Right cardiac atrium (tissue), 5 donors: ENCODE results near the gene CNTNAP2. TPM values are rescaled to one million over a fixed set of nuclear protein-coding genes. Genes with fewer than 3 reads are reported as not detected.

Experiments used
- ATAC-seq, 2 donors: fragments of 200-7000 bp; cut with Tn5 transposase; one replicate each; pipeline versions ENCODE4 v1.8.0 to v1.9.1; 2020; ENCODE audit warnings: moderate library complexity in 2 of 2, mild to moderate bottlenecking in 1 of 2
- DNase-seq, 3 donors: peaks; one replicate each; pipeline ENCODE4 v3.0.0-alpha.2; 2020
- H3K27ac ChIP-seq: one replicate; pipeline ENCODE4 v1.5.1; 2013; ENCODE audit warnings: mild to moderate bottlenecking, low read length, control low read depth, moderate library complexity
- H3K27me3 ChIP-seq: one replicate; pipeline ENCODE4 v1.6.1; 2013; ENCODE audit not compliant: control insufficient read depth, insufficient read depth
- H3K4me1 ChIP-seq: one replicate; pipeline ENCODE4 v1.6.1; 2013; ENCODE audit warnings: low read length; ENCODE audit not compliant: control insufficient read depth, insufficient read depth
- H3K4me3 ChIP-seq: one replicate; pipeline ENCODE4 v1.5.1; 2013; ENCODE audit warnings: low read length, control low read depth
- H3K9me3 ChIP-seq: one replicate; pipeline ENCODE4 v1.6.1; 2013; ENCODE audit warnings: low read length; ENCODE audit not compliant: control insufficient read depth
- WGBS: extraction: QIAGEN DNeasy Blood & Tissue Kit; methylation state at CpG from one replicate; pipeline ENCODE4 v1.1.7; 2013; 5-methylcytosine and 5-hydroxymethylcytosine counted together
- intact Hi-C, 4 donors: fragments of 100-400 bp; cut with DNase I; formaldehyde crosslinking; loops; one replicate each; pipeline versions ENCODE4 v1.11.0 to v1.14.0; 2022 to 2023
- polyA plus RNA-seq: library from polyadenylated mRNA; stranded (reverse); fragments of 200-250 nt; gene quantifications from one replicate; pipeline ENCODE4 v1.2.3, GENCODE V29; 2013
- total RNA-seq, 4 donors: library from RNA; stranded (reverse); fragmentation: NEBNext Ultra II Directional; extraction: Animal tissue kit (Norgen Biotek cat#: 25700); gene quantifications; one replicate each; pipeline ENCODE4 v1.2.1, GENCODE V29; 2021
- donor health status: healthy with polysubstance abuse.
- donor health status: DM: no; HTN: yes; CAD: no.
- donor health status: DM: no; HTN: no; CAD: no.
- donor health status: DM: no; HTN: yes; CAD: no; lungs with severe emphysema.
- donor health status: DM: yes; HTN: yes; CAD: no.

The CNTNAP2 gene
- total and polyA plus RNA-seq, 5 donors = 0.23 to 1.7 (median 0.91) TPM; not detected in 1

GRCh38 chr7:147523056-147523455 lies 1406.5 kb downstream of the CNTNAP2 start:
- Histone ChIP-seq H3K9me3 (no peaks in the 10 kb centered on the region), H3K27ac (no peak overlapping the region), H3K27me3 (no peaks in the 10 kb centered on the region), H3K4me1 (no peaks in the 10 kb centered on the region), H3K4me3 (no peak overlapping the region)
- DNase-seq = no peak
- intact Hi-C loops = no loop called here
- ATAC-seq = no peak
- 63% methylated on average over 7 of the region's 7 CpGs for WGBS

GRCh38 chr7:147524726-147525250 lies 1408.2 kb downstream of the CNTNAP2 start:
- intact Hi-C loops = no loop called here
- no peaks in the 10 kb centered on the region for H3K4me1 ChIP-seq
- H3K4me3 ChIP-seq = no peak overlapping the region
- 54% methylated on average over 3 of the region's 3 CpGs for WGBS
- H3K27me3 ChIP-seq = no peaks in the 10 kb centered on the region
- H3K9me3 ChIP-seq = no peaks in the 10 kb centered on the region
- no peak for ATAC-seq
- no peak overlapping the region for H3K27ac ChIP-seq
- DNase-seq = no peak

GRCh38 chr7:147525325-147525724 lies 1408.7 kb downstream of the CNTNAP2 start:
- no peaks in the 10 kb centered on the region for H3K27me3 ChIP-seq
- DNase-seq = no peak
- intact Hi-C loops = no loop called here

GRCh38 chr7:147535701-147536111 lies 1419.1 kb downstream of the CNTNAP2 start:
- Histone ChIP-seq H3K4me1 (no peaks in the 10 kb centered on the region), H3K9me3 (no peaks in the 10 kb centered on the region), H3K27ac (no peak overlapping the region), H3K27me3 (no peaks in the 10 kb centered on the region), H3K4me3 (no peak overlapping the region)
- ATAC-seq = no peak
- whole genome bisulfite sequencing = 87% methylated on average over 6 of the region's 6 CpGs
- no peak for DNase-seq
- intact Hi-C loops = no loop called here

More at GRCh38 chr7:147525325-147525724, 1408.7 kb downstream of the CNTNAP2 start:
- H3K4me3 ChIP-seq = no peak overlapping the region
- H3K4me1 ChIP-seq = no peaks in the 10 kb centered on the region
- no peaks in the 10 kb centered on the region for H3K9me3 ChIP-seq
- 63% methylated on average over 2 of the region's 2 CpGs for WGBS
- H3K27ac ChIP-seq = no peak overlapping the region
- no peak for ATAC-seq

- WGBS = 25% methylated on average over 2 of the region's 2 CpGs
- DNase-seq (no peak), ATAC-seq (no peak)
- H3K4me1 ChIP-seq = no peaks in the 10 kb centered on the region
- H3K9me3 ChIP-seq = no peaks in the 10 kb centered on the region
- no peaks in the 10 kb centered on the region for H3K27me3 ChIP-seq
- no peak overlapping the region for H3K4me3 ChIP-seq
- no peak overlapping the region for H3K27ac ChIP-seq
- intact Hi-C loops = no loop called here
These were observed 1423.1 kb downstream of the CNTNAP2 start for GRCh38 chr7:147539685-147540084.

- 91% methylated on average over 6 of the region's 6 CpGs for WGBS
- no peaks in the 10 kb centered on the region for H3K27me3 ChIP-seq
- H3K27ac ChIP-seq = no peak overlapping the region
- ATAC-seq = no peak
- no peaks in the 10 kb centered on the region for H3K4me1 ChIP-seq
- H3K9me3 ChIP-seq = no peaks in the 10 kb centered on the region
- no peak overlapping the region for H3K4me3 ChIP-seq
- intact Hi-C loops = no loop called here
- DNase-seq = no peak
These were observed 1424.1 kb downstream of the CNTNAP2 start for GRCh38 chr7:147540743-147541142.

- Histone ChIP-seq H3K4me1 (no peaks in the 10 kb centered on the region), H3K4me3 (no peak overlapping the region), H3K9me3 (no peaks in the 10 kb centered on the region), H3K27me3 (no peaks in the 10 kb centered on the region), H3K27ac (no peak overlapping the region)
- WGBS = 69% methylated on average over 4 of the region's 4 CpGs
- intact Hi-C loops = no loop called here
- no peak for ATAC-seq
- DNase-seq = no peak
These were observed 1424.7 kb downstream of the CNTNAP2 start for GRCh38 chr7:147541261-147541660.

- Histone ChIP-seq H3K9me3 (no peaks in the 10 kb centered on the region), H3K4me1 (no peaks in the 10 kb centered on the region), H3K4me3 (no peak overlapping the region), H3K27ac (no peak overlapping the region), H3K27me3 (no peaks in the 10 kb centered on the region)
- DNase-seq = no peak
- no peak for ATAC-seq
- intact Hi-C loops = no loop called here
- 78% methylated on average over 6 of the region's 6 CpGs for WGBS
These were observed 1430.8 kb downstream of the CNTNAP2 start for GRCh38 chr7:147547252-147547897.

- Histone ChIP-seq H3K27me3 (no peaks in the 10 kb centered on the region), H3K4me1 (no peaks in the 10 kb centered on the region), H3K4me3 (no peak overlapping the region), H3K27ac (no peak overlapping the region), H3K9me3 (no peaks in the 10 kb centered on the region)
- intact Hi-C loops = no loop called here
- DNase-seq = no peak
- ATAC-seq = no peak
These were observed 1439.7 kb downstream of the CNTNAP2 start for GRCh38 chr7:147556317-147556716.

- ATAC-seq = no peak
- no peaks in the 10 kb centered on the region for H3K4me1 ChIP-seq
These were observed 1447.1 kb downstream of the CNTNAP2 start for GRCh38 chr7:147563669-147564068.

GRCh38 chr7:147564786-147565476 lies 1448.3 kb downstream of the CNTNAP2 start:
- H3K27me3 ChIP-seq = no peaks in the 10 kb centered on the region
- ATAC-seq (no peak), DNase-seq (no peak)
- no peak overlapping the region for H3K27ac ChIP-seq
- intact Hi-C loops = no loop called here
- H3K9me3 ChIP-seq = no peaks in the 10 kb centered on the region
- WGBS = 80% methylated on average over 4 of the region's 4 CpGs
- no peak overlapping the region for H3K4me3 ChIP-seq
- no peaks in the 10 kb centered on the region for H3K4me1 ChIP-seq

More at GRCh38 chr7:147563669-147564068, 1447.1 kb downstream of the CNTNAP2 start:
- 80% methylated on average over 1 of the region's 1 CpG for WGBS
- DNase-seq = no peak
- H3K9me3 ChIP-seq = no peaks in the 10 kb centered on the region
- no peaks in the 10 kb centered on the region for H3K27me3 ChIP-seq
- no peak overlapping the region for H3K27ac ChIP-seq
- no peak overlapping the region for H3K4me3 ChIP-seq
- intact Hi-C loops = no loop called here
